K562 (cell line): ENCODE measurements around the gene LRRC4C.

Experiments used
- ATF7 ChIP-seq: fragments of 450-650 bp; IDR thresholded peaks from 2 replicates; pipeline ENCODE4 v1.7.1; 2014; ENCODE audit warnings: mild to moderate bottlenecking, moderate library complexity
- CHD1 ChIP-seq: fragments of 200-600 bp; sonication (generic); IDR thresholded peaks from one replicate; pipeline ENCODE4 v1.6.1; 2012; ENCODE audit warnings: mild to moderate bottlenecking, moderate library complexity, low read length, inconsistent platforms
- CHD2 ChIP-seq: IDR thresholded peaks from 2 replicates; pipeline ENCODE4 v1.6.1; 2011; ENCODE audit warnings: low read depth, low read length
- CREB1 ChIP-seq, 2 experiments: sonication (generic) in 1 of 2; formaldehyde crosslinking in 1 of 2; IDR thresholded peaks; 2 replicates each; pipeline versions ENCODE4 v1.6.1 to v1.8.0; 2012 to 2022; ENCODE audit warnings: inconsistent platforms in 1 of 2, mild to moderate bottlenecking in 1 of 2, missing genetic modification reagents in 1 of 2, moderate library complexity in 1 of 2
- FOXM1 ChIP-seq, 2 experiments: fragments of 450-650 bp in 1 of 2; sonication (generic) in 1 of 2; formaldehyde crosslinking in 1 of 2; IDR thresholded peaks; 2 replicates each; pipeline versions ENCODE4 v1.6.1 to v1.9.0; 2017 to 2022; ENCODE audit warnings: low read depth in 2 of 2, mild to moderate bottlenecking in 2 of 2, missing genetic modification reagents in 1 of 2, moderate library complexity in 1 of 2
- KAT2B ChIP-seq: IDR thresholded peaks from one replicate; pipeline ENCODE4 v1.6.1; 2012; ENCODE audit warnings: low read depth, mild to moderate bottlenecking, control low read depth, inconsistent platforms, low read length, moderate library complexity
- RBM14 ChIP-seq: fragments of 200-400 bp; formaldehyde crosslinking; IDR thresholded peaks from 2 replicates; pipeline ENCODE4 v1.6.1; 2018; ENCODE audit warnings: low read depth, mild to moderate bottlenecking, low read length, moderate library complexity, borderline replicate concordance; ENCODE audit not compliant: insufficient read depth
- ZNF239 ChIP-seq: fragments of 250-450 bp; sonication (Bioruptor Pico); IDR thresholded peaks from 2 replicates; pipeline ENCODE4 v1.4.0; 2020; ENCODE audit warnings: mild to moderate bottlenecking
- ZNF583 ChIP-seq: fragments of 250-450 bp; sonication (Bioruptor Pico); IDR thresholded peaks from 2 replicates; pipeline ENCODE4 v1.4.0; 2020

DNA sequence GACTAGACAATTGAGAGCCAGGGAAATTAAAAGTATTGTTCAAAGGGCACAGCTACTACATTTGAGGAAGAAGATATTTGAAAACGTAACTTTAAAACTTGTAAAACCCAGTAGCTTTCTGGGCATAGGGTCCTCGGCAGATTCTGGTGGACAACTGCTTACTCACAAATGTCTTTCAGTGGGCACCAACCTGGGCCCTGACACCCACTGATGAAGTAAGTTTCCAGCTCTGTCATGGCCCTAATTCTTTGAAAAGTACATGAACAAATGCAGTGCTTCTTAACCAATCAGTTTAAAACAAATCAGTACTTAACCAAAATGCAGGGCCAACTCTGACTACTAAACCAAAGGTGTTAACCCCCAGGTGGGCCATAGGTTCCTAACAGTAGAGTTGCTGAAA, 1170.1 kb downstream of the LRRC4C start:
- no peak for TF ChIP-seq ZNF583 (CRISPR knock-in tag)
- no peak for TF ChIP-seq CREB1 (IDR thresholded peaks at IDR 0.05)
- TF ChIP-seq CREB1 (CRISPR knock-in tag; IDR thresholded peaks at IDR 0.05): no peak
- TF ChIP-seq ZNF239 (CRISPR knock-in tag): no peak
- no peak for TF ChIP-seq CHD2
- no peak for TF ChIP-seq KAT2B
- no peak for TF ChIP-seq CHD1
- no peak for TF ChIP-seq FOXM1 (IDR thresholded peaks at IDR 0.05; ENCODE audit: low read depth)
- no peak for TF ChIP-seq FOXM1 (CRISPR knock-in tag; IDR thresholded peaks at IDR 0.05; ENCODE audit: low read depth)
- no peak for TF ChIP-seq RBM14
- TF ChIP-seq ATF7: no peak
